ENCODE data around the gene ECI1. TPM values are rescaled to one million over a fixed set of nuclear protein-coding genes. Genes with fewer than 3 reads are reported as not detected.

Gene ECI1
- total and polyA plus RNA-seq, 2 of the 13 experiments (the other 11 are each of a cell fraction or from before 2014, with no cell fraction given), result 82.0 to 102 TPM

DNA sequence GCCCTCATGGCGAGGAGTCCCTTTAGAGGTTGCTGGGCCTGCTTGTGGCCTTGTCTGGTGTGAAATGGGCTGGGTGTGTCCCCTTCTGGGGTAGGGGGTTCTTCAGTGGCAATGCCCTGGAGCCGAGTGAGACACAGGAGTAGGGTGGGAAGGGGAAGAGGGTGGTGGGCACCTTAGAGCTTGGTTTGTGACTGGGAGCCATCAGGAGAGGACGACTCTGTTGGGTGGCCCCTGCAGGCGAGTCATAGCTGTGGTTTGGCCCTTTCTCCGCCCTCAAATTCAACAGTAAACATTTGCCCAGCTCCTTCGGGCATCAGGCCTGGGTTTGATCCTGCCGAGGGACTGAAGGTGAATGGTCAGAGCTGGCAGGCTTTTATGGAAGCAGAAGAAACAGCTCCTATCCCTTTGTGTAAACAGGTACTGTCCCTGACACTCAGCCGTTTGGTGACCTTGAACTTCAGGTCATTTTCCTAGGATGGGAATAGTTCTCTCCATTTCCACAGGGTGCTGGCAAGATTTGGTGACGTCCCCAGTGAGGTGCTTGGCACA, 25.1 kb downstream of the ECI1 start (continued):
- TF ChIP-seq CENPX (CRISPR knock-in tag; IDR thresholded peaks at IDR 0.05) (no peak), ZNF749 (CRISPR knock-in tag; IDR thresholded peaks at IDR 0.05; ENCODE audit: borderline replicate concordance) (no peak), BRD4 (CRISPR knock-in tag; IDR thresholded peaks at IDR 0.05) (no peak), NR2F1 (CRISPR knock-in tag; IDR thresholded peaks at IDR 0.05) (peak; percentile 79 to 80), PATZ1 (CRISPR knock-in tag; IDR thresholded peaks at IDR 0.05) (0 out of 2 replicates have a peak, but pooled peaks have one; percentile 22), BATF2 (CRISPR knock-in tag; IDR thresholded peaks at IDR 0.05) (no peak), KLF15 (CRISPR knock-in tag; IDR thresholded peaks at IDR 0.05; ENCODE audit: borderline replicate concordance) (no peak), ARNTL (CRISPR knock-in tag; IDR thresholded peaks at IDR 0.05) (no peak), HNF4A (CRISPR knock-in tag; IDR thresholded peaks at IDR 0.05) (peak; percentile 64), ZNF552 (CRISPR knock-in tag; IDR thresholded peaks at IDR 0.05; ENCODE audit: borderline replicate concordance) (no peak), ZFX (CRISPR knock-in tag; IDR thresholded peaks at IDR 0.05; ENCODE audit: low read depth) (no peak), MAF1 (CRISPR knock-in tag; IDR thresholded peaks at IDR 0.05; ENCODE audit: borderline replicate concordance) (no peak), MEIS1 (CRISPR knock-in tag; IDR thresholded peaks at IDR 0.05; ENCODE audit: borderline replicate concordance) (no peak), SP2 (CRISPR knock-in tag; IDR thresholded peaks at IDR 0.05) (no peak), HNF1A (IDR thresholded peaks at IDR 0.05; ENCODE audit: low read depth) (no peak), HNF1A (CRISPR knock-in tag; IDR thresholded peaks at IDR 0.05; ENCODE audit: borderline replicate concordance) (peak; percentile 35; the same call in 1 of the 2 replicates)
- TF ChIP-seq, protein P1, sequence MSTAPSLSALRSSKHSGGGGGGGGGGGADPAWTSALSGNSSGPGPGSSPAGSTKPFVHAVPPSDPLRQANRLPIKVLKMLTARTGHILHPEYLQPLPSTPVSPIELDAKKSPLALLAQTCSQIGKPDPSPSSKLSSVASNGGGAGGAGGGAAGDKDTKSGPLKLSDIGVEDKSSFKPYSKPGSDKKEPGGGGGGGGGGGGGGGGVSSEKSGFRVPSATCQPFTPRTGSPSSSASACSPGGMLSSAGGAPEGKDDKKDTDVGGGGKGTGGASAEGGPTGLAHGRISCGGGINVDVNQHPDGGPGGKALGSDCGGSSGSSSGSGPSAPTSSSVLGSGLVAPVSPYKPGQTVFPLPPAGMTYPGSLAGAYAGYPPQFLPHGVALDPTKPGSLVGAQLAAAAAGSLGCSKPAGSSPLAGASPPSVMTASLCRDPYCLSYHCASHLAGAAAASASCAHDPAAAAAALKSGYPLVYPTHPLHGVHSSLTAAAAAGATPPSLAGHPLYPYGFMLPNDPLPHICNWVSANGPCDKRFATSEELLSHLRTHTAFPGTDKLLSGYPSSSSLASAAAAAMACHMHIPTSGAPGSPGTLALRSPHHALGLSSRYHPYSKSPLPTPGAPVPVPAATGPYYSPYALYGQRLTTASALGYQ (CRISPR knock-in tag; IDR thresholded peaks at IDR 0.05), result no peak
- TF ChIP-seq, protein P2, sequence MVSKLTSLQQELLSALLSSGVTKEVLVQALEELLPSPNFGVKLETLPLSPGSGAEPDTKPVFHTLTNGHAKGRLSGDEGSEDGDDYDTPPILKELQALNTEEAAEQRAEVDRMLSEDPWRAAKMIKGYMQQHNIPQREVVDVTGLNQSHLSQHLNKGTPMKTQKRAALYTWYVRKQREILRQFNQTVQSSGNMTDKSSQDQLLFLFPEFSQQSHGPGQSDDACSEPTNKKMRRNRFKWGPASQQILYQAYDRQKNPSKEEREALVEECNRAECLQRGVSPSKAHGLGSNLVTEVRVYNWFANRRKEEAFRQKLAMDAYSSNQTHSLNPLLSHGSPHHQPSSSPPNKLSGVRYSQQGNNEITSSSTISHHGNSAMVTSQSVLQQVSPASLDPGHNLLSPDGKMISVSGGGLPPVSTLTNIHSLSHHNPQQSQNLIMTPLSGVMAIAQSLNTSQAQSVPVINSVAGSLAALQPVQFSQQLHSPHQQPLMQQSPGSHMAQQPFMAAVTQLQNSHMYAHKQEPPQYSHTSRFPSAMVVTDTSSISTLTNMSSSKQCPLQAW (CRISPR knock-in tag; IDR thresholded peaks at IDR 0.05), result no peak

Measured in HepG2 (cell line).